NAMALWA (cell line): ENCODE results near the gene FNBP1.
"Not testable (repeated sequence)": the region's sequence is repeated elsewhere in the genome, so short reads cannot be mapped to it uniquely, and the experiment has no call there.

ENCODE experiments used
- DNase-seq: peaks from one replicate; pipeline ENCODE4 v3.0.0-alpha.2; 2015; ENCODE audit warnings: low spot score

The FNBP1 gene

GRCh38 chr9:129953736-129954135 lies 89.3 kb downstream of the FNBP1 start:
- no peak for DNase-seq

- no peak for DNase-seq
Measured at GRCh38 chr9:129952337-129952736, 90.7 kb downstream of the FNBP1 start.

GRCh38 chr9:129949821-129950220 lies 93.2 kb downstream of the FNBP1 start:
- no peak for DNase-seq

GRCh38 chr9:129948626-129949025 lies 94.4 kb downstream of the FNBP1 start:
- not testable (repeated sequence) for DNase-seq

- DNase-seq: no peak
Measured at GRCh38 chr9:129946246-129946995, 96.6 kb downstream of the FNBP1 start.

- no peak for DNase-seq
Measured at GRCh38 chr9:129945314-129945713, 97.7 kb downstream of the FNBP1 start.

- peak; percentile 45 for DNase-seq
Measured at GRCh38 chr9:129944506-129945116, 98.4 kb downstream of the FNBP1 start.

- no peak for DNase-seq
Measured at GRCh38 chr9:129939431-129939830, 103.6 kb downstream of the FNBP1 start.

GRCh38 chr9:129938291-129938979 lies 104.6 kb downstream of the FNBP1 start:
- DNase-seq: no peak

GRCh38 chr9:129937879-129938278 lies 105.1 kb downstream of the FNBP1 start:
- DNase-seq: not testable (repeated sequence)

GRCh38 chr9:129936222-129936621 lies 106.8 kb downstream of the FNBP1 start:
- no peak for DNase-seq

GRCh38 chr9:129934780-129935179 lies 108.2 kb downstream of the FNBP1 start:
- no peak for DNase-seq

GRCh38 chr9:129934041-129934591 lies 108.9 kb downstream of the FNBP1 start:
- no peak for DNase-seq

- DNase-seq: no peak
Measured at GRCh38 chr9:129933185-129934040, 109.6 kb downstream of the FNBP1 start.

GRCh38 chr9:129932303-129933151 lies 110.5 kb downstream of the FNBP1 start:
- no peak for DNase-seq

- DNase-seq: no peak
Measured at GRCh38 chr9:129930743-129931142, 112.2 kb downstream of the FNBP1 start.

- no peak for DNase-seq
Measured at GRCh38 chr9:129929496-129930125, 113.4 kb downstream of the FNBP1 start.

- DNase-seq: no peak
Measured at GRCh38 chr9:129923589-129923988, 119.4 kb downstream of the FNBP1 start.

GRCh38 chr9:129921905-129922304 lies 121.1 kb downstream of the FNBP1 start:
- DNase-seq: no peak

- no peak for DNase-seq
Measured at GRCh38 chr9:129919841-129920240, 123.1 kb downstream of the FNBP1 start.
